Measurements from ENCODE around the gene RNF220. TPM values are rescaled to one million over a fixed set of nuclear protein-coding genes. Genes with fewer than 3 reads are reported as not detected.

Gene RNF220
- total and polyA plus RNA-seq, 9 of the 15 experiments (the other 6 are each of a cell fraction or from before 2014, with no cell fraction given) = 5.1 to 117 (median 66.9) TPM

DNA sequence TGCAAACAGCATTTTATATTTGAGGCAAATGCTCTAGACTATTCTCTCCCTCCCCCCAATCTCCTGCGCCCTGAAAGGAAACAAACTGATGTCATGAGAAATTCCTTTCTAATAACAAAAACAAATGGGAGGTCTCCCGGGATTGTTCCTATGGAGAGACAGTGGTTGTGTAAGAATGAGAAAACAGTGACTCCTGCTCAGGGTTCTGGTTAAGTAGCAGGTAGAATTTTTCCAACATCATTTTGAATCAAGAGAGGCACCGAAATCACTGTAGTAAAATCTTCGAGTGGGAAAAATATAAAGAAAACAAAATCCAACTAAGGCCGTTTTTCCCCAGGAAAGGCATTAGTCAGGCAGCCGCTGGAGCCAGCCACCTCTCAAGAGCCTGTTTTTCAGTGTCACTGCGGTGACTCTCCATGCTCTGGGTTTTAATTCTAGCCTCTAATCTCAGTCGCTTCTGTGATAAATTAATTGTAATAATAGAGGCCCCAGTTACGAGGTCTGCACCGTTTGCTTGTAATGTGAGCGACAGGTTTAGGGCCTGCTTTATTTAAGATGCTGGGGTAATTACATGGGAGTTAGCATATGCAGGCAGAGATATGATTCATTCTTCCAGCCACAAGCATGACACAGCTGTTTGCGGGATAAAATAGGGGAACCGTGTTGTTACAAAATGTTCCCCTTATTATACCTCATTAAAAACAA, 80.3 kb downstream of the RNF220 start (continued):
- TF ChIP-seq, protein P1, sequence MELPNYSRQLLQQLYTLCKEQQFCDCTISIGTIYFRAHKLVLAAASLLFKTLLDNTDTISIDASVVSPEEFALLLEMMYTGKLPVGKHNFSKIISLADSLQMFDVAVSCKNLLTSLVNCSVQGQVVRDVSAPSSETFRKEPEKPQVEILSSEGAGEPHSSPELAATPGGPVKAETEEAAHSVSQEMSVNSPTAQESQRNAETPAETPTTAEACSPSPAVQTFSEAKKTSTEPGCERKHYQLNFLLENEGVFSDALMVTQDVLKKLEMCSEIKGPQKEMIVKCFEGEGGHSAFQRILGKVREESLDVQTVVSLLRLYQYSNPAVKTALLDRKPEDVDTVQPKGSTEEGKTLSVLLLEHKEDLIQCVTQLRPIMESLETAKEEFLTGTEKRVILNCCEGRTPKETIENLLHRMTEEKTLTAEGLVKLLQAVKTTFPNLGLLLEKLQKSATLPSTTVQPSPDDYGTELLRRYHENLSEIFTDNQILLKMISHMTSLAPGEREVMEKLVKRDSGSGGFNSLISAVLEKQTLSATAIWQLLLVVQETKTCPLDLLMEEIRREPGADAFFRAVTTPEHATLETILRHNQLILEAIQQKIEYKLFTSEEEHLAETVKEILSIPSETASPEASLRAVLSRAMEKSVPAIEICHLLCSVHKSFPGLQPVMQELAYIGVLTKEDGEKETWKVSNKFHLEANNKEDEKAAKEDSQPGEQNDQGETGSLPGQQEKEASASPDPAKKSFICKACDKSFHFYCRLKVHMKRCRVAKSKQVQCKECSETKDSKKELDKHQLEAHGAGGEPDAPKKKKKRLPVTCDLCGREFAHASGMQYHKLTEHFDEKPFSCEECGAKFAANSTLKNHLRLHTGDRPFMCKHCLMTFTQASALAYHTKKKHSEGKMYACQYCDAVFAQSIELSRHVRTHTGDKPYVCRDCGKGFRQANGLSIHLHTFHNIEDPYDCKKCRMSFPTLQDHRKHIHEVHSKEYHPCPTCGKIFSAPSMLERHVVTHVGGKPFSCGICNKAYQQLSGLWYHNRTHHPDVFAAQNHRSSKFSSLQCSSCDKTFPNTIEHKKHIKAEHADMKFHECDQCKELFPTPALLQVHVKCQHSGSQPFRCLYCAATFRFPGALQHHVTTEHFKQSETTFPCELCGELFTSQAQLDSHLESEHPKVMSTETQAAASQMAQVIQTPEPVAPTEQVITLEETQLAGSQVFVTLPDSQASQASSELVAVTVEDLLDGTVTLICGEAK (IDR thresholded peaks at IDR 0.05) = no peak
- TF ChIP-seq, protein P1 (CRISPR knock-in tag; IDR thresholded peaks at IDR 0.05) = no peak
- TF ChIP-seq LEF1 (IDR thresholded peaks at IDR 0.05) (peak; percentile 90), THAP7 (CRISPR knock-in tag; IDR thresholded peaks at IDR 0.05) (no peak), NR2F6 (CRISPR knock-in tag; IDR thresholded peaks at IDR 0.05) (no peak), ERF (CRISPR knock-in tag; IDR thresholded peaks at IDR 0.05) (no peak), ZNF644 (tag; IDR thresholded peaks at IDR 0.05; ENCODE audit: low read depth) (0 out of 2 replicates have a peak, but pooled peaks have one; percentile 63), GTF2E2 (tag; IDR thresholded peaks at IDR 0.05) (peak; percentile 39; the same call in 1 of the 2 replicates), SPI1 (IDR thresholded peaks at IDR 0.05; ENCODE audit: borderline replicate concordance, low read depth, low read length) (peak; percentile 89), YY1 (IDR thresholded peaks at IDR 0.05; ENCODE audit: borderline replicate concordance in 1 of 3, control insufficient read depth in 1 of 3, extremely low read depth in 1 of 3, insufficient read depth in 3 of 3, insufficient read length in 1 of 3, insufficient replicate concordance in 2 of 3, low read depth in 1 of 3, low read length in 2 of 3) (peak in 1 of 3 experiments; percentile 24)

Data from K562 (cell line).